Prostate gland (tissue), 2 donors: Measurements from ENCODE around the gene ACAD11. TPM values are rescaled to one million over a fixed set of nuclear protein-coding genes. Genes with fewer than 3 reads are reported as not detected.

ENCODE experiments used
- DNase-seq: peaks from one replicate; pipeline ENCODE4 v3.0.0-alpha.2; 2019; ENCODE audit warnings: low spot score
- H3K27ac ChIP-seq, 2 donors: fragments of 200-600 bp; sonication (generic); 2 replicates each; pipeline ENCODE4 v1.5.1; 2017 to 2019
- H3K27me3 ChIP-seq: fragments of 200-600 bp; sonication (generic); replicated peaks from 2 replicates; pipeline ENCODE4 v1.5.1; 2019; ENCODE audit not compliant: insufficient read depth
- H3K36me3 ChIP-seq, 2 donors: fragments of 200-600 bp; sonication (generic); 1 replicate in 1 of 2; 2 replicates in 1 of 2; pipeline versions ENCODE4 v1.5.1 to v1.8.1; 2017 to 2019
- H3K4me1 ChIP-seq: fragments of 200-600 bp; sonication (generic); replicated peaks from 2 replicates; pipeline ENCODE4 v1.5.1; 2019
- H3K4me3 ChIP-seq, 2 donors: fragments of 200-600 bp; sonication (generic); 2 replicates each; pipeline ENCODE4 v1.5.1; 2017 to 2019
- H3K9me3 ChIP-seq: fragments of 200-600 bp; sonication (generic); 2 replicates; pipeline ENCODE4 v1.5.1; 2017
- POLR2A ChIP-seq: fragments of 450-650 bp; IDR thresholded peaks from one replicate; pipeline ENCODE4 v1.6.1; 2016; ENCODE audit warnings: antibody characterized with exemption, mild to moderate bottlenecking
- POLR2AphosphoS5 ChIP-seq: sonication (generic); formaldehyde crosslinking; IDR thresholded peaks from one replicate; pipeline ENCODE4 v1.6.1; 2017; ENCODE audit warnings: antibody characterized with exemption
- WGBS: methylation state at CpG from one replicate; pipeline ENCODE4 v1.1.5; 2018; 5-methylcytosine and 5-hydroxymethylcytosine counted together
- intact Hi-C: fragments of 100-400 bp; cut with DNase I; formaldehyde crosslinking; loops from one replicate; pipeline ENCODE4 v1.14.2; 2022
- total RNA-seq, 2 donors: library from RNA; depleted of rRNA; stranded (reverse); fragments of >200 nt; gene quantifications; one replicate each; pipeline ENCODE4 v1.1.0, GENCODE V29; 2016
- TF ChIP-seq, protein P1 (sequence below), 4 experiments: fragments of 200-600 bp in 2 of 4; fragments of 450-650 bp in 2 of 4; sonication (generic) in 2 of 4; IDR thresholded peaks; 1 replicate in 3 of 4; 2 replicates in 1 of 4; pipeline ENCODE4 v1.5.1; 2016 to 2019; ENCODE audit warnings: antibody characterized with exemption in 4 of 4, mild to moderate bottlenecking in 2 of 4, moderate library complexity in 2 of 4

ACAD11 gene
- total RNA-seq, 2 donors from 2014 or later = 13.8 to 22.7 TPM

DNA sequence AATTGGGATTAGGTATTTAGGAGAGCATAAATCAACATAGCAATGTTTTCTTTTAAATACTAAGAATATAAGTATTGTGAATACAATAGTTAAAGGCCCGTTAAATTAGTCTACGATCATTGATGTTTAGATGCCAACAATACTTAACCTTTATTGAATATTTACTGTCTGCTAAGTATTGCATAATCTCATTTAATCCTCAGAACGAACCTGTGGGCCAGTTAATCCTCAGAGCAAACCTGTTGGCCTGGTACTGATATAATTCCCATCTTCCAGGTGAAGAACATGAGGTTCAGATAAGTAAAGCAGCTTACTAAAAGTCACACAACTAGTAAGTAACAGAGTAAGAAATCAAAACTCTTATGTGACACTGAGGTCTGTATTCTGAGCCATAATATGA lies 119.9 kb downstream of the ACAD11 start:
- Histone ChIP-seq H3K27ac (no peak overlapping the region), H3K4me3 (no peak overlapping the region), H3K4me1 (peaks cover 8% of the 10 kb centered on the region), H3K9me3 (no peaks in the 10 kb centered on the region), H3K27me3 (no peaks in the 10 kb centered on the region), H3K36me3 (no peaks in the 10 kb centered on the region)
- intact Hi-C loops = no loop called here
- DNase-seq = no peak
- 51% methylated on average over 3 of the region's 3 CpGs for WGBS
- TF ChIP-seq, protein P1, sequence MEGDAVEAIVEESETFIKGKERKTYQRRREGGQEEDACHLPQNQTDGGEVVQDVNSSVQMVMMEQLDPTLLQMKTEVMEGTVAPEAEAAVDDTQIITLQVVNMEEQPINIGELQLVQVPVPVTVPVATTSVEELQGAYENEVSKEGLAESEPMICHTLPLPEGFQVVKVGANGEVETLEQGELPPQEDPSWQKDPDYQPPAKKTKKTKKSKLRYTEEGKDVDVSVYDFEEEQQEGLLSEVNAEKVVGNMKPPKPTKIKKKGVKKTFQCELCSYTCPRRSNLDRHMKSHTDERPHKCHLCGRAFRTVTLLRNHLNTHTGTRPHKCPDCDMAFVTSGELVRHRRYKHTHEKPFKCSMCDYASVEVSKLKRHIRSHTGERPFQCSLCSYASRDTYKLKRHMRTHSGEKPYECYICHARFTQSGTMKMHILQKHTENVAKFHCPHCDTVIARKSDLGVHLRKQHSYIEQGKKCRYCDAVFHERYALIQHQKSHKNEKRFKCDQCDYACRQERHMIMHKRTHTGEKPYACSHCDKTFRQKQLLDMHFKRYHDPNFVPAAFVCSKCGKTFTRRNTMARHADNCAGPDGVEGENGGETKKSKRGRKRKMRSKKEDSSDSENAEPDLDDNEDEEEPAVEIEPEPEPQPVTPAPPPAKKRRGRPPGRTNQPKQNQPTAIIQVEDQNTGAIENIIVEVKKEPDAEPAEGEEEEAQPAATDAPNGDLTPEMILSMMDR (IDR thresholded peaks at IDR 0.05) = no peak
- no peak for TF ChIP-seq POLR2AphosphoS5

DNA sequence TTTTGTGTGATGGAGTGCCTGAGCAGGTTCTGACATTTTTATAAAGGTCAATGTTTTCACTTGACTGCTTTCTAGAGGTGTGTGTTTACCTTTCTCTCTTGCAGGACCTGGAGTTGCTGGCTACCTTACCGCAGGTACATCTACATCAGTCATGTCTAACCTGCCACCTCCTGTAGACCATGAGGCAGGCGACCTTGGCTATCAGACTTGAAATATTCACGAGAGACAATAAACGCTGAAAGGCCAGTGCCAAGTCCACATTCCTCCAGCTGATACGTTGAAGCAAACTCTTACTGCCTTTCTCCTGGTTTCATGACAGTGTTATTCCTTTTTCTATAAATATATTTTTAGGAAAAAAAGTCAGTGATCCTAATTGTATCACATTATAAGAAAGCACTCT lies 121.5 kb downstream of the ACAD11 start:
- intact Hi-C loops = no loop called here
- 27% methylated on average over 5 of the region's 5 CpGs for WGBS
- TF ChIP-seq POLR2A (no peak), POLR2AphosphoS5 (no peak)
- TF ChIP-seq, protein P1 (IDR thresholded peaks at IDR 0.05) = no peak
- no peak overlapping the region for H3K27ac ChIP-seq
- H3K4me3 ChIP-seq = no peak overlapping the region
- H3K4me1 ChIP-seq = peaks cover 8% of the 10 kb centered on the region
- DNase-seq = peak; percentile 17
- H3K9me3 ChIP-seq = no peaks in the 10 kb centered on the region
- no peaks in the 10 kb centered on the region for H3K27me3 ChIP-seq
- no peaks in the 10 kb centered on the region for H3K36me3 ChIP-seq

DNA sequence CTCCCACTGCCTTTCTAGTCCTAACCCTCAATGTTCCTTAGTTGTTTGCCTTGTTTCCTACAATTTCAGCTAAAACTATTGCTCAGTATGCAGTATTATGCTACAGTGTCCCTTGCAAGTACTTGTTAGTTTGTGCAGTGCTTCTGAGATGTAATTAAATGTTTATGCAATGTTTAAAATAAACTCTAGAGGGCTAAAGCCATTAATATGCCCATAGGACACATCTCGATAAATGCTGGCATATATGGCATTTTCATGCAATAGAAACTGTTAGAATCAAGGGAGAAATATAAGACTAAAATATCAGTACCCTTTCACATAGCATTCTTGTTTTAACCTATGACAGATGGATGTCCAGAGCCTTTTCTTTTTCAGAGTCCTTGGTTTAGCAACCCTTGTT lies 122.3 kb downstream of the ACAD11 start:
- Histone ChIP-seq H3K4me1 (peaks cover 8% of the 10 kb centered on the region), H3K27me3 (no peaks in the 10 kb centered on the region), H3K4me3 (no peak overlapping the region), H3K9me3 (no peaks in the 10 kb centered on the region), H3K36me3 (no peaks in the 10 kb centered on the region), H3K27ac (no peak overlapping the region)
- intact Hi-C loops = no loop called here
- 65% methylated on average over 1 of the region's 1 CpG for WGBS
- TF ChIP-seq POLR2A (no peak), POLR2AphosphoS5 (no peak)
- TF ChIP-seq, protein P1 (IDR thresholded peaks at IDR 0.05) = no peak
- no peak for DNase-seq

DNA sequence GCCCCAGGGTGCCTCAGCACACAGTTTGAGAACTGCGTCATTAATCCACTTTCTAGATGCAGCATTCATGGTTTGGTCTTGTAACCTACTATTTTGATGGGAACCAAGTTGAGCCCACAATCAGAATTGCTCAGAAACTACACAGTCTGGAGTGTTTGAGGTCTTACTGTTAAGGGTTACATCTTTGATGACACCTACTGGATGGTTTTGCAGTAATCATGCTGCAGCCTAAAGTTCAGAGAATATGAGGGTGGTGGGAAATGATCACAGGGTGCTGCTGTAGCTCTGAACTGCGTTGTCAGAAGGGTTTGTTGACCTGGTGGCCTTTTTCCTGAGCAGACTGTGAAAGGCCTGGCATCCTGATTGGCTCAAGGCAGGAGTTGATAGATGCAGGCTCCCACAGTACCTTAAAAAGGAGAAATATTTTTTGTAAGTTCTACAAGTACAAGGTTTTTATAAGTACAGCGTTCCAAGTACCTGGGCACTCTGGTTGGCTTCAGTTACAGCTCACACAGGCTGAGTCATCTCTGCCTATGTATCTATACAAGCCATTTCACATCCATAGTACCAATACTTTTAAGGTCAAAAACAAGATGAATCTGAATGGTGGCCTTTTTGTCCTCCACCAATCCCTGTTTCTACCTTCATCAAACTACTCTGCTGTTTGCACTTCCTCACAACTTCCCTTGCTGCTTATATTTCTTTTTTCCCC lies 123.0 kb downstream of the ACAD11 start:
- Histone ChIP-seq H3K4me3 (no peak overlapping the region), H3K27ac (no peak overlapping the region), H3K27me3 (no peaks in the 10 kb centered on the region), H3K9me3 (no peaks in the 10 kb centered on the region), H3K36me3 (no peaks in the 10 kb centered on the region), H3K4me1 (peaks cover 8% of the 10 kb centered on the region)
- DNase-seq = no peak
- TF ChIP-seq POLR2AphosphoS5 = no peak
- no peak for TF ChIP-seq POLR2A
- TF ChIP-seq, protein P1 (IDR thresholded peaks at IDR 0.05) = no peak
- WGBS = 86% methylated on average over 3 of the region's 3 CpGs
- intact Hi-C loops = no loop called here
